ENCODE data around the gene CHODL. TPM values are rescaled to one million over a fixed set of nuclear protein-coding genes. Genes with fewer than 3 reads are reported as not detected.

CHODL gene
- total RNA-seq, 4 donors from 2014 or later: 0.64 to 0.82 TPM; not detected in 2

DNA sequence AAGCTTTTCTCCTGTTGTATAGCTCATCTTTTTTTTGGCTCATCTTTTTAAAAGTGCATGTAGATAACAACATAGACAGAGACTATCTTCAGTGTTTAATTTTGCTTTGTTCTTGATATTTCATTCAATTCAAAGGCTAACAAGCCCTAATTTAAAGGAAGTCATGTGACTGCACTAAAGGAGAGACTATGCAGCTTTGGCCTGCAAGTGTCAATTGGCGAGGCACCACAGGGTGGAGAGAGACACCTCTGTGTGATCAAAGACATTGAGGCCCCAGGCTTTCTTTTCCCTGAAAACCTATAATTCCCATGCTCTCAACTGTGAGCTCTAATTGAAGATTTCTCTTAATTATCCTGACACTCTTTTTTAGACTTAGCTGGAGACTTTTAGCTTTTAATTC, 53.6 kb downstream of the CHODL start:
- Histone ChIP-seq H3K36me3 (no peaks in the 10 kb centered on the region), H3K4me1 (no peaks in the 10 kb centered on the region), H3K4me3 (no peak overlapping the region), H3K9me3 (no peaks in the 10 kb centered on the region), H3K27me3 (no peaks in the 10 kb centered on the region), H3K27ac (no peak overlapping the region)
- 0 to 50% methylated on average over 1 of the region's 1 CpG for WGBS, 2 donors (ENCODE audit: low coverage in 1 of 2)
- TF ChIP-seq EP300 (IDR thresholded peaks at IDR 0.05; ENCODE audit: low read depth) (no peak), POLR2AphosphoS5 (IDR thresholded peaks at IDR 0.05) (no peak), POLR2A (IDR thresholded peaks at IDR 0.05) (no peak)
- TF ChIP-seq, protein P1, sequence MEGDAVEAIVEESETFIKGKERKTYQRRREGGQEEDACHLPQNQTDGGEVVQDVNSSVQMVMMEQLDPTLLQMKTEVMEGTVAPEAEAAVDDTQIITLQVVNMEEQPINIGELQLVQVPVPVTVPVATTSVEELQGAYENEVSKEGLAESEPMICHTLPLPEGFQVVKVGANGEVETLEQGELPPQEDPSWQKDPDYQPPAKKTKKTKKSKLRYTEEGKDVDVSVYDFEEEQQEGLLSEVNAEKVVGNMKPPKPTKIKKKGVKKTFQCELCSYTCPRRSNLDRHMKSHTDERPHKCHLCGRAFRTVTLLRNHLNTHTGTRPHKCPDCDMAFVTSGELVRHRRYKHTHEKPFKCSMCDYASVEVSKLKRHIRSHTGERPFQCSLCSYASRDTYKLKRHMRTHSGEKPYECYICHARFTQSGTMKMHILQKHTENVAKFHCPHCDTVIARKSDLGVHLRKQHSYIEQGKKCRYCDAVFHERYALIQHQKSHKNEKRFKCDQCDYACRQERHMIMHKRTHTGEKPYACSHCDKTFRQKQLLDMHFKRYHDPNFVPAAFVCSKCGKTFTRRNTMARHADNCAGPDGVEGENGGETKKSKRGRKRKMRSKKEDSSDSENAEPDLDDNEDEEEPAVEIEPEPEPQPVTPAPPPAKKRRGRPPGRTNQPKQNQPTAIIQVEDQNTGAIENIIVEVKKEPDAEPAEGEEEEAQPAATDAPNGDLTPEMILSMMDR (IDR thresholded peaks at IDR 0.05): no peak
- no peak for DNase-seq
- in situ Hi-C loops (cut with MboI; ENCODE audit: low pct_ligation_motif_present in 1 of 4, low pct_unique_long_range_greater_than_20kb in 1 of 4, low sequenced_read_pairs in 3 of 4) (no loop called here), intact Hi-C loops (cut with DNase I; ENCODE audit: low total_unique reads) (no loop called here)

Other genes with a start within 250 kb of the CHODL start
- gene TMPRSS15, start 159.0 kb downstream of the CHODL start, total RNA-seq: not detected

Data from transverse colon (tissue), 4 donors.